ENCODE measurements around the gene SH3BP5L. TPM values are rescaled to one million over a fixed set of nuclear protein-coding genes. Genes with fewer than 3 reads are reported as not detected.

SH3BP5L gene
- total and polyA plus RNA-seq, 2 experiments from 2014 or later, result 2.8 to 26.1 TPM

DNA sequence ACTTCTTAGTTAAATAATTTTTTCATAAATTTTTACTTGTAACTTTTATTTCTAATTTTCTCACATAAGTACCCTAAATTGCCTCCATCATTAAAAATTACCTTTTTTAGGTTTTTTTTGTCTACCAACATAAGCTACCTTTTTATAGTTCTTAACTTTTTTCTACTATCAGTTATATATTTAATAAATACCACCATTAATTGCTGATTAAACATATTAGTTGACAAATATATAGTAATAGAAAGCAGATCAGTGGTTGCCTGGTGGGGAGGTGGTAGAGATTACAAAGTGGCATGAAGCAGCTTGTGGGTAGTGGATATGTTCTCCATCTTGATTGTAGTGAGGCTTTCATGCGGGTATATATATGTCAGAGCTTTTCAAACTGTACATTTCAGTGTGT, 6.1 kb upstream of the SH3BP5L start:
- Histone ChIP-seq H3F3A (replicated peaks; ENCODE audit: low read depth) (peaks cover under 1% of the 10 kb centered on the region; the same call in 1 of the 2 replicates), H2AFZ (no peak overlapping the region)
- no peak for ATAC-seq

More for the DNA sequence above, 6.1 kb upstream of the SH3BP5L start:
- no peak for DNase-seq (ENCODE audit: low spot score)
- H3K27ac ChIP-seq (ENCODE audit: low read depth), result no peak overlapping the region
- H3K27me3 Mint-ChIP-seq (ENCODE audit: insufficient read depth, low read depth, poor library complexity), result no peaks in the 10 kb centered on the region
- H3K9me3 Mint-ChIP-seq, result peaks cover 7% of the 10 kb centered on the region
- H3K4me2 ChIP-seq, result no peak overlapping the region
- H3K9me2 ChIP-seq (ENCODE audit: insufficient read depth), result no peaks in the 10 kb centered on the region; the same call in 1 of the 2 replicates
- no peaks in the 10 kb centered on the region for H3K79me2 ChIP-seq (replicated peaks; ENCODE audit: insufficient read depth)
- H3K4me1 Mint-ChIP-seq, result peaks cover 5% of the 10 kb centered on the region
- no peak overlapping the region for H3K4me3 ChIP-seq
- H4K20me1 ChIP-seq (replicated peaks; ENCODE audit: insufficient read depth), result no peaks in the 10 kb centered on the region
- no peak overlapping the region for H3K4me3 Mint-ChIP-seq
- H3K36me3 ChIP-seq (ENCODE audit: insufficient read depth), result no peaks in the 10 kb centered on the region
- H3K27me3 ChIP-seq (ENCODE audit: insufficient read depth), result peaks cover 7% of the 10 kb centered on the region; the same call in 1 of the 2 replicates
- TF ChIP-seq ZNF114 (CRISPR knock-in tag; IDR thresholded peaks at IDR 0.05) (no peak), EZH2phosphoT487 (IDR thresholded peaks at IDR 0.05; ENCODE audit: unreplicated experiment) (no peak), STAT1 (IDR thresholded peaks at IDR 0.05; ENCODE audit: unreplicated experiment) (no peak), ETS1 (IDR thresholded peaks at IDR 0.05) (no peak), CREB1 (CRISPR knock-in tag; IDR thresholded peaks at IDR 0.05; ENCODE audit: low read depth) (no peak), JUNB (IDR thresholded peaks at IDR 0.05; ENCODE audit: unreplicated experiment) (no peak), REST (IDR thresholded peaks at IDR 0.05; ENCODE audit: unreplicated experiment) (no peak), EZH2 (IDR thresholded peaks at IDR 0.05; ENCODE audit: low read depth, unreplicated experiment) (no peak)
- TF ChIP-seq, protein P1, sequence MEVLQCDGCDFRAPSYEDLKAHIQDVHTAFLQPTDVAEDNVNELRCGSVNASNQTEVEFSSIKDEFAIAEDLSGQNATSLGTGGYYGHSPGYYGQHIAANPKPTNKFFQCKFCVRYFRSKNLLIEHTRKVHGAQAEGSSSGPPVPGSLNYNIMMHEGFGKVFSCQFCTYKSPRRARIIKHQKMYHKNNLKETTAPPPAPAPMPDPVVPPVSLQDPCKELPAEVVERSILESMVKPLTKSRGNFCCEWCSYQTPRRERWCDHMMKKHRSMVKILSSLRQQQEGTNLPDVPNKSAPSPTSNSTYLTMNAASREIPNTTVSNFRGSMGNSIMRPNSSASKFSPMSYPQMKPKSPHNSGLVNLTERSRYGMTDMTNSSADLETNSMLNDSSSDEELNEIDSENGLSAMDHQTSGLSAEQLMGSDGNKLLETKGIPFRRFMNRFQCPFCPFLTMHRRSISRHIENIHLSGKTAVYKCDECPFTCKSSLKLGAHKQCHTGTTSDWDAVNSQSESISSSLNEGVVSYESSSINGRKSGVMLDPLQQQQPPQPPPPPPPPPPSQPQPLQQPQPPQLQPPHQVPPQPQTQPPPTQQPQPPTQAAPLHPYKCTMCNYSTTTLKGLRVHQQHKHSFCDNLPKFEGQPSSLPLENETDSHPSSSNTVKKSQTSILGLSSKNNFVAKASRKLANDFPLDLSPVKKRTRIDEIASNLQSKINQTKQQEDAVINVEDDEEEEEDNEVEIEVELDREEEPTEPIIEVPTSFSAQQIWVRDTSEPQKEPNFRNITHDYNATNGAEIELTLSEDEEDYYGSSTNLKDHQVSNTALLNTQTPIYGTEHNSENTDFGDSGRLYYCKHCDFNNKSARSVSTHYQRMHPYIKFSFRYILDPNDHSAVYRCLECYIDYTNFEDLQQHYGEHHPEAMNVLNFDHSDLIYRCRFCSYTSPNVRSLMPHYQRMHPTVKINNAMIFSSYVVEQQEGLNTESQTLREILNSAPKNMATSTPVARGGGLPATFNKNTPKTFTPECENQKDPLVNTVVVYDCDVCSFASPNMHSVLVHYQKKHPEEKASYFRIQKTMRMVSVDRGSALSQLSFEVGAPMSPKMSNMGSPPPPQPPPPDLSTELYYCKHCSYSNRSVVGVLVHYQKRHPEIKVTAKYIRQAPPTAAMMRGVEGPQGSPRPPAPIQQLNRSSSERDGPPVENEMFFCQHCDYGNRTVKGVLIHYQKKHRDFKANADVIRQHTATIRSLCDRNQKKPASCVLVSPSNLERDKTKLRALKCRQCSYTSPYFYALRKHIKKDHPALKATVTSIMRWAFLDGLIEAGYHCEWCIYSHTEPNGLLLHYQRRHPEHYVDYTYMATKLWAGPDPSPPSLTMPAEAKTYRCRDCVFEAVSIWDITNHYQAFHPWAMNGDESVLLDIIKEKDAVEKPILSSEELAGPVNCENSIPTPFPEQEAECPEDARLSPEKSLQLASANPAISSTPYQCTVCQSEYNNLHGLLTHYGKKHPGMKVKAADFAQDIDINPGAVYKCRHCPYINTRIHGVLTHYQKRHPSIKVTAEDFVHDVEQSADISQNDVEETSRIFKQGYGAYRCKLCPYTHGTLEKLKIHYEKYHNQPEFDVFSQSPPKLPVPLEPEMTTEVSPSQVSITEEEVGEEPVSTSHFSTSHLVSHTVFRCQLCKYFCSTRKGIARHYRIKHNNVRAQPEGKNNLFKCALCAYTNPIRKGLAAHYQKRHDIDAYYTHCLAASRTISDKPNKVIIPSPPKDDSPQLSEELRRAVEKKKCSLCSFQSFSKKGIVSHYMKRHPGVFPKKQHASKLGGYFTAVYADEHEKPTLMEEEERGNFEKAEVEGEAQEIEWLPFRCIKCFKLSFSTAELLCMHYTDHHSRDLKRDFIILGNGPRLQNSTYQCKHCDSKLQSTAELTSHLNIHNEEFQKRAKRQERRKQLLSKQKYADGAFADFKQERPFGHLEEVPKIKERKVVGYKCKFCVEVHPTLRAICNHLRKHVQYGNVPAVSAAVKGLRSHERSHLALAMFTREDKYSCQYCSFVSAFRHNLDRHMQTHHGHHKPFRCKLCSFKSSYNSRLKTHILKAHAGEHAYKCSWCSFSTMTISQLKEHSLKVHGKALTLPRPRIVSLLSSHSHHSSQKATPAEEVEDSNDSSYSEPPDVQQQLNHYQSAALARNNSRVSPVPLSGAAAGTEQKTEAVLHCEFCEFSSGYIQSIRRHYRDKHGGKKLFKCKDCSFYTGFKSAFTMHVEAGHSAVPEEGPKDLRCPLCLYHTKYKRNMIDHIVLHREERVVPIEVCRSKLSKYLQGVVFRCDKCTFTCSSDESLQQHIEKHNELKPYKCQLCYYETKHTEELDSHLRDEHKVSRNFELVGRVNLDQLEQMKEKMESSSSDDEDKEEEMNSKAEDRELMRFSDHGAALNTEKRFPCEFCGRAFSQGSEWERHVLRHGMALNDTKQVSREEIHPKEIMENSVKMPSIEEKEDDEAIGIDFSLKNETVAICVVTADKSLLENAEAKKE (CRISPR knock-in tag; IDR thresholded peaks at IDR 0.05), result no peak
- H3K27ac Mint-ChIP-seq, result no peak overlapping the region
- no peaks in the 10 kb centered on the region for H3K36me3 Mint-ChIP-seq (ENCODE audit: low read depth)
- H3K4me1 ChIP-seq (ENCODE audit: insufficient read depth), result peaks cover 1% of the 10 kb centered on the region; the same call in 1 of the 2 replicates

Data from GM23338 (cell line).